A673 (cell line): ENCODE measurements around the gene FARP1.

Experiments used
- EZH2 ChIP-seq: fragments of 200-600 bp; sonication (generic); IDR thresholded peaks from 2 replicates; pipeline ENCODE4 v1.6.1; 2017; ENCODE audit warnings: borderline replicate concordance, low read depth, mild to moderate bottlenecking, mixed read lengths, antibody characterized with exemption, low read length; ENCODE audit not compliant: poor library complexity, severe bottlenecking
- TF ChIP-seq, protein P1 (sequence below): fragments of 300-800, 200-600 bp; sonication (generic); conservative IDR thresholded peaks from 2 replicates; pipeline ENCODE4 v1.5.1; 2017; ENCODE audit warnings: low read depth, mild to moderate bottlenecking, antibody characterized with exemption, low read length, moderate library complexity, mixed read lengths

DNA sequence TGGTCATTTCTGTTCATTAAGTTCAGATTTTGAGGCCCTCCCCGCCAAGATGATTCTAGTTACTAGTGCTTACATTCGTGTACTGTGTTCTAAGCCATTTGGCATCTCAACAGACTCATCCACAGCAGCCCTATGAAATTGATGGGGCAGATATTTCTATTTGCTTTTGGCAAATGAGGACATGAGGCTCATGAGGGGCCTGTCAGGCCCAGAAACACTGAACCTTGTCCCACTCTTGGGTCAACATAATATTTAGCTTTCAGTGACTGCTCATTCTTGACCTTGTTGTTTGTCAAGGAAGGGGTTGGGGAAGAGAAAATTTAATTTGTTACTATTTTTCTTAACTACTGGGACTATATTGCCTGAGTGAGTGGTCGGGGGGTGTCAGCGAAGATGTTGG is 126.5 kb downstream of the FARP1 start:
- TF ChIP-seq, protein P1, sequence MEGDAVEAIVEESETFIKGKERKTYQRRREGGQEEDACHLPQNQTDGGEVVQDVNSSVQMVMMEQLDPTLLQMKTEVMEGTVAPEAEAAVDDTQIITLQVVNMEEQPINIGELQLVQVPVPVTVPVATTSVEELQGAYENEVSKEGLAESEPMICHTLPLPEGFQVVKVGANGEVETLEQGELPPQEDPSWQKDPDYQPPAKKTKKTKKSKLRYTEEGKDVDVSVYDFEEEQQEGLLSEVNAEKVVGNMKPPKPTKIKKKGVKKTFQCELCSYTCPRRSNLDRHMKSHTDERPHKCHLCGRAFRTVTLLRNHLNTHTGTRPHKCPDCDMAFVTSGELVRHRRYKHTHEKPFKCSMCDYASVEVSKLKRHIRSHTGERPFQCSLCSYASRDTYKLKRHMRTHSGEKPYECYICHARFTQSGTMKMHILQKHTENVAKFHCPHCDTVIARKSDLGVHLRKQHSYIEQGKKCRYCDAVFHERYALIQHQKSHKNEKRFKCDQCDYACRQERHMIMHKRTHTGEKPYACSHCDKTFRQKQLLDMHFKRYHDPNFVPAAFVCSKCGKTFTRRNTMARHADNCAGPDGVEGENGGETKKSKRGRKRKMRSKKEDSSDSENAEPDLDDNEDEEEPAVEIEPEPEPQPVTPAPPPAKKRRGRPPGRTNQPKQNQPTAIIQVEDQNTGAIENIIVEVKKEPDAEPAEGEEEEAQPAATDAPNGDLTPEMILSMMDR: no peak
- no peak for TF ChIP-seq EZH2
